Stomach smooth muscle (tissue), 2 donors: ENCODE results near the gene NTSR1.

ENCODE experiments used
- H3K27ac ChIP-seq: one replicate; pipeline ENCODE4 v1.7.0; 2013; ENCODE audit warnings: mild to moderate bottlenecking, low read length, inconsistent platforms
- H3K27me3 ChIP-seq, 2 donors: one replicate each; pipeline ENCODE4 v1.7.0; 2013; ENCODE audit warnings: low read length in 2 of 2; ENCODE audit not compliant: insufficient read depth in 2 of 2, control insufficient read depth in 1 of 2
- H3K36me3 ChIP-seq, 2 donors: one replicate each; pipeline ENCODE4 v1.7.0; 2013; ENCODE audit warnings: low read length in 2 of 2; ENCODE audit not compliant: control insufficient read depth in 2 of 2, insufficient read depth in 2 of 2
- H3K4me1 ChIP-seq: one replicate; pipeline ENCODE4 v1.7.0; 2013; ENCODE audit warnings: low read length; ENCODE audit not compliant: control insufficient read depth, insufficient read depth
- H3K4me3 ChIP-seq, 2 donors: one replicate each; pipeline ENCODE4 v1.7.0; 2013; ENCODE audit warnings: low read length in 2 of 2
- H3K9ac ChIP-seq, 2 donors: one replicate each; pipeline ENCODE4 v1.7.0; 2013; ENCODE audit warnings: low read length in 2 of 2, mild to moderate bottlenecking in 1 of 2
- H3K9me3 ChIP-seq, 2 donors: one replicate each; pipeline ENCODE4 v1.7.0; 2013; ENCODE audit warnings: low read length in 2 of 2; ENCODE audit not compliant: control insufficient read depth in 2 of 2
- donor health status: healthy.
- donor health status: Pancreatic carcinoma.

Gene NTSR1

DNA sequence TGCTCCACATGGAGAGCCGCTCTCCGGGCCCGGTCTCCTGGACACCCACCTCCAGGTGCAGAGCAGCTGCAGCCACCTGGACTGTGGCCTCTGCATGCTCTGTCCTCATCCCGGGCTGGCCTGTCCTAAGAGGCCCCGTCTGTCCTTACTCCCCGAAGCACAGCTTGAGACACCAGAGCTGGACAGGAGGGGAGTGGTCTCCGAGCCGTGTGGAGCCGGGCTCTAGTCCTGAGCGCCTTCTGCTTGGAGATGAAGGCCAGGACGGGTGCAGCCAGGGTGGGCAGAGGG lies 6.7 kb upstream of the NTSR1 start:
- no peaks in the 10 kb centered on the region for H3K9me3 ChIP-seq
- H3K27ac ChIP-seq, result no peak overlapping the region
- H3K27me3 ChIP-seq, result peaks cover 0 to 2% of the 10 kb centered on the region in 2 donors
- no peak overlapping the region for H3K4me3 ChIP-seq
- no peak overlapping the region for H3K9ac ChIP-seq
- peaks cover 13% of the 10 kb centered on the region for H3K4me1 ChIP-seq
- no peaks in the 10 kb centered on the region for H3K36me3 ChIP-seq

DNA sequence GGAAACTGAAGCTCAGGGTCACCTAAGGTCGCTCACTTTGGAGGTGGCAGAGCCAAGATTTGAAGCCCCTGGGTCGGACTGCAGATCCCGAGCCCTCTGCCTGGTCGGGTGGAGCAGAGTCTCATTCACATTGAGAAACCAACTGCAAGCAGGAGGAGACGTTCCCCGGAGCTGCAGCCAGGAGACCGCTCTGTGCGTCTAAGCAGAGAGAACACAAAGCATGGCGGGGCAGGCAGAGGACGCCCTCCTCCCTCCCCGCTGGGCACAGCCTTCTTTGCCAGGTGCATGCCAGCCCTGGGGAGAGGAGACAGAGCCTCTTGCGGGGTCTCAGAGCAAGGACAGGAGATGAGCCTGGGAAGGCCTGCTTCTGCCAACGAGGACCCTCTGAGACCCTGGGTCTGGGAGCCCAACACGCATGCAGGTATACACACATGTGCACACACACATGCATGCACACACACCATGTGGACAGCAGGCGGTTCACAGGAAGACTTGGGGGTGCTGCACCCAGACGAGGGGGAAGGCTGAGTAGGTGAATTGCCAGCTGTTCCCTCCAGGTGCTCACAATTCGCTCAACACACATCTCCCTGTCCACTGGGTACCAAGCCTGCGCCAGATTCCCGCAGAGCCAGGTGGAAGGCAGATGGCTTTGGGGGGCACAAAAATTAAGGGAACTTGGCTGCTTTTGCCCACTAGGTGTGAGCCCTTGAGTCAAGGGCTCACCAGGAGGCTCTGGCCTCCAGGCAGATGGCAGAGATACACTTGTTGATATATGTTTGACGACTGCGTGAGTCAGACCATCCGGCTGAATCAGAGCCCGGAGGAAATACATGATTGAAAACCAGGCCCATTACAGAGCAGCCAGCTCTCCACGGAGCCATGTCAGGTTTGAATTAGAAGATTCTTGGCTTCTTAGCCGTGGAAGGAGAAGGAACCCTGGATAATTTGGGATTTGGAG lies 5.5 kb upstream of the NTSR1 start:
- no peak overlapping the region for H3K4me3 ChIP-seq
- H3K36me3 ChIP-seq, result no peaks in the 10 kb centered on the region
- H3K9ac ChIP-seq, result no peak overlapping the region
- peaks cover 13% of the 10 kb centered on the region for H3K4me1 ChIP-seq
- no peaks in the 10 kb centered on the region for H3K9me3 ChIP-seq
- H3K27me3 ChIP-seq, result peaks cover 3 to 6% of the 10 kb centered on the region in 2 donors
- no peak overlapping the region for H3K27ac ChIP-seq

DNA sequence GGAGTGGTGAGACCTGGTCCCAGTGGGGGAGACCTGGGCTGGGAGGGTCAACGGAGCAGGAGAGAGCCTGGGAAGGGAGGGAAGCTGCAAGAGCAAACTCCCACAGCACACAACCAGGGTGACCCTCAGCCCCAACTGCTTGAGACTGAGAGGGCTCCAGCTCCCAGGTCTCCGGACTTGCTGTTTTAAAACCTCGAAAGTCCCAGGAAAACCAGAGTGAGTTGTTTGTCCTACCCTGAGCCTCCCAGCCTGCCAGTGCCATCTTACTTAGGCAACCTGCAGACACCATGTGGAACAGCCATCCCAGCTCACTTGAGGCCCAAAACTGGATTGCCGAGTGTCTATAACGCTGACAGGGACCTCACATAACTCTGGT lies 4.8 kb upstream of the NTSR1 start:
- H3K9ac ChIP-seq, result no peak overlapping the region
- peaks cover 19% of the 10 kb centered on the region for H3K4me1 ChIP-seq
- H3K4me3 ChIP-seq, result no peak overlapping the region
- H3K9me3 ChIP-seq, result no peaks in the 10 kb centered on the region
- no peaks in the 10 kb centered on the region for H3K36me3 ChIP-seq
- peak overlapping the region; percentile 31 for H3K27ac ChIP-seq
- peaks cover 3 to 11% of the 10 kb centered on the region in 2 donors for H3K27me3 ChIP-seq

DNA sequence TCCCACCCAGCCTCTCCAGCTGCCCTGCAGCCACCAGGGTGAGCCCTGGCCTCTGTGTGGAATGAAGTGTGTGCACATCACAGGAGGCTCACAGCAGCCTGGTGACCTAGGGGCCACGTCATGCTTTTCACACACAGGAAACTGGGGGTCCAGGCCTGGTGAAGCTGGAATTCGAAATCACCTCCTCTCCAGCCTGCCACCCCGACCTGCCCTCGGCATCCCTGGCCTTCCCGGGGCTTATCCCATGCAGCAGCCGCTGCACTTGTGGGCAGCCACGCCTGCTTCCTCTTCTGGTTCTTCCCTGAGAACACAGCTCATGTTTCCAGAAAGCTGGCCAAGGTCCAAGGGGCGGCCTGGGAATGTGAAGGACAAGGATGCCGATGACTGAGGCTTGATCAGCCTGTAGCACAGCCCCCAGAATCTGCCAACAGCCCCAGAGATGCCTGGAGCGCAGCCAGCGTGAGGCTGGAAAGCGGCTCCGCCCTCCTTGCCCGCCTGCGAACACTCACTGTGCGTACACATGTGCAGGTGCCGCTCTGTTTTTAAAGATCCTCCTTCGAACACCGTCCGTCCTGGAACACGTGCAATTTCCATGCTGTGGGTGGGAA lies 4.2 kb upstream of the NTSR1 start:
- Histone ChIP-seq H3K27ac (peak overlapping the region; percentile 31), H3K4me1 (peaks cover 24% of the 10 kb centered on the region), H3K9ac (no peak overlapping the region), H3K9me3 (no peaks in the 10 kb centered on the region), H3K36me3 (no peaks in the 10 kb centered on the region), H3K27me3 (peaks cover 7 to 17% of the 10 kb centered on the region in 2 donors), H3K4me3 (no peak overlapping the region)

DNA sequence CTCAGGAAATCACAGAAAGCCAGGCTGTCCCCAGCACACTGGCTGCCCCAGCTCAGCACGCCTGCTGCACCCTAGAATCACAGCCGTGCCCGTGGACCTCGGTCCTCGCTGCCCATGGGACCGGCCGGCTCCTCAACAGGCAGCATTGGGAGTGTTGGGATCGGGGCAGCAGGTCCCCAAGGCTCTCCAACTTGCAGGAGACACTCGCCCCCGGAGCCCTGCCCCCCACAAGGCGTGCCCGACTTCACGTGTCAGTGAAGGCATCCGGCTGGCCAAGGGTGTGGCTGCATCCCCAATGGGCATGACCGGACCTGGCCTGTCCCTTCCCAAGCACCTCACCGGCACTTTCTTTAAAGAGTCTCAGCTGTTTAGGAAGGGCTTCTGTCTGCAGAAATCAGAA lies 3.0 kb upstream of the NTSR1 start:
- Histone ChIP-seq H3K4me1 (peaks cover 24% of the 10 kb centered on the region), H3K9me3 (no peaks in the 10 kb centered on the region), H3K4me3 (no peak overlapping the region), H3K27me3 (peaks cover 18 to 28% of the 10 kb centered on the region in 2 donors), H3K27ac (no peak overlapping the region), H3K36me3 (no peaks in the 10 kb centered on the region), H3K9ac (no peak overlapping the region)

DNA sequence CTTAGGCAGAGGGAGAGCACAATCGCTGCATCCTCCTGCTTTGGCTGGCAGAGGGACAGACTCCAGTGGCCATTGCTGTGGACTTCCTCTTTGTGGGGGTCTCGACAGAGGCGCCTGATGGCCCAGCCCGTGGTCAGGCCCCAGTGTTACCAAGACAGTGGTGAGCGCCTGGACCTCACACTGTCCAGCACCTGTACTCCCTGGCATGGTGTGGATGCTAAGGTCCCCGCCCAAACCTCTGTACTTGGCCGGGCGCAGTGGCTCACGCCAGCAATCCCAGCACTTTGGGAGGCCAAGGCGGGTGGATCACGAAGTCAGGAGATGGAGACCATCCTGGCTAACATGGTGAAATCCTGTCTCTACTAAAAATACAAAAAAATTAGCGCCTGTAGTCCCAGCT lies 2.3 kb upstream of the NTSR1 start:
- Histone ChIP-seq H3K4me1 (peaks cover 24% of the 10 kb centered on the region), H3K27ac (no peak overlapping the region), H3K4me3 (no peak overlapping the region), H3K36me3 (no peaks in the 10 kb centered on the region), H3K9me3 (no peaks in the 10 kb centered on the region), H3K27me3 (peaks cover 24 to 35% of the 10 kb centered on the region in 2 donors), H3K9ac (no peak overlapping the region)

DNA sequence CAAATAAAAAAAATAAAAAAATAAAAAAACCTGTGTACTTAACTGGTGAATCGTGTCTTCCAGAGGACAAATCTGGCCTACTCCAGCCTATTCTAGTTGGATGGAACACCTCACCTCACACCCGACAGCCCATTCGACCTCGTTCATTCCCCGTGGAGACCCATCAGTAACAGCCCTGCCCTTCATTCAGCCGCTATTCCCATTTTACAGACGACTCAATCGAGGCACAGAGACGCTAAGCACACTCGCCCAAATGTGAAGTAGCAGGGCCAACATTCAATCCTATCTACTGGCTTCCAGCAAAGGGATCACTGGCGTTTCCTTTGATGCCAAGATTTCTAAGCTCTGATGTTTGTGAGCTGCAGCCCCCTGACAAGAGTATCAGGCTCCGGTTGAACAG lies 1.8 kb upstream of the NTSR1 start:
- H3K27me3 ChIP-seq, result peaks cover 24 to 35% of the 10 kb centered on the region in 2 donors
- H3K9ac ChIP-seq, result no peak overlapping the region
- H3K9me3 ChIP-seq, result no peaks in the 10 kb centered on the region
- no peak overlapping the region for H3K4me3 ChIP-seq
- H3K4me1 ChIP-seq, result peaks cover 28% of the 10 kb centered on the region
- H3K36me3 ChIP-seq, result no peaks in the 10 kb centered on the region
- no peak overlapping the region for H3K27ac ChIP-seq

DNA sequence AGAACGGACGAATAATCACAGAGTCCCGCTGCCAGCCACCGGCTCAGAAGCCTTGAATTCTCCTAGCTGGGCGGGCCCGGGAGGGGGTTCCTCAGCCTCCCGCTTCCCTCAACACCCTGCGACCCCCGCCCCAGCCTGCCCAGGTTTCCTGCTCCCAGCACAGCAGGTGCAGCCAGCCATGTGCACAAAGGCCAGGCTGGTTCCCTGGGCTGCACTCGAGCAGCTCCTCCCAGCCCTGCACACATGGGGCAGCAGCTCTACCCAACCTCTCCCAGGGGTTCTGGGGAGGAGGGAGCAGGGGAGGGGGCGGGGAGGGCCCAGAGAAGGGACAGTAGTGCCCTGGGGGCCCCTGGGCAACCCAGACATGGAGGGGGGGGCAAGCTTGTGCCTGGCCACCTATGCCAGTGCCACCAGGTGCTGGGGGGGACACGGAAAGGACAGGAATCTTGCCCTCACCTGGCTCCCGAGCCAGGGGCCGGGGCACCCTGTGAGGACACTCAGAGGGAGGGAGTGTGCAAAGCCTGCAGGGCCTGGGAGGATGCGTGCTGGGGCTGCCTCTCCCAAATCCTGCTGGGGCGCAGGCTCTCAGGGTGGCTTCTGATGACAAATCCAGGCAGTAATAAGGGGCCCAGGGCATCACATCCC lies 1.2 kb upstream of the NTSR1 start:
- Histone ChIP-seq H3K36me3 (no peaks in the 10 kb centered on the region), H3K4me1 (peaks cover 33% of the 10 kb centered on the region), H3K9me3 (no peaks in the 10 kb centered on the region), H3K27ac (no peak overlapping the region), H3K4me3 (no peak overlapping the region), H3K9ac (no peak overlapping the region), H3K27me3 (peaks cover 26 to 35% of the 10 kb centered on the region in 2 donors)

DNA sequence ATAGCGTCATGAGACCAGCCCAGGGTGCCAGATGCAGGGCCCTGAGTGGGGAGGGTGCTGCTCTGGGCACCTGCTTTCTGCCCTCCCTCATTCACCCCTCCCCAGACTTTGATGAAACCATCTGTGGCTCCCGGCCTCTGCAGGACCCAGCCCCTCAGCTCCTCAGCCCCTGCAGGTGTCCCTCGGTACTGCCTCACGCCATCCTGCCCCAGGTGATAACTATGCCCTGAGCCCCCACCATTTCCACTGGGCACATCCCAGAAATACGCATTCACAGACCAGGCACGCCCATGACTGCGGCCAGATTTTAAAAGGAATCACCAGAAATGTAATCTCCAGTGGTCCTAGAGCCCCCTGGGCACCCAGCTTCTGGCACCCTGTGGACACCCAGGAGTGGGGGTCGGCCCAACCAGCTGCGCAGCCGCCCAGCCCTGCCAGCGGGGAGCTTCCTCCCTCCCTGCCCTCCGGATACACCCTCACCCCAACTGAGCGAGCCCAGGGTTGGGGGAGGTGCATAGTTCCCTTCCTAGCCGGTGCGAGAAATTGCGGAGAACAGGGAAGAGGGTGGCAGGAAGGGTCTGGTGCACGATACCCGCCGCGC lies 615 bp upstream of the NTSR1 start:
- peaks cover 40% of the 10 kb centered on the region for H3K4me1 ChIP-seq
- no peak overlapping the region for H3K27ac ChIP-seq
- H3K27me3 ChIP-seq, result peaks cover 28 to 35% of the 10 kb centered on the region in 2 donors
- no peaks in the 10 kb centered on the region for H3K9me3 ChIP-seq
- H3K4me3 ChIP-seq, result no peak overlapping the region
- H3K36me3 ChIP-seq, result no peaks in the 10 kb centered on the region
- no peak overlapping the region for H3K9ac ChIP-seq

DNA sequence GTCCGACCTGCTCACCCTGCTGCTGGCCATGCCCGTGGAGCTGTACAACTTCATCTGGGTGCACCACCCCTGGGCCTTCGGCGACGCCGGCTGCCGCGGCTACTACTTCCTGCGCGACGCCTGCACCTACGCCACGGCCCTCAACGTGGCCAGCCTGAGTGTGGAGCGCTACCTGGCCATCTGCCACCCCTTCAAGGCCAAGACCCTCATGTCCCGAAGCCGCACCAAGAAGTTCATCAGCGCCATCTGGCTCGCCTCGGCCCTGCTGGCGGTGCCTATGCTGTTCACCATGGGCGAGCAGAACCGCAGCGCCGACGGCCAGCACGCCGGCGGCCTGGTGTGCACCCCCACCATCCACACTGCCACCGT lies 885 bp downstream of the NTSR1 start:
- peaks cover 27 to 35% of the 10 kb centered on the region in 2 donors for H3K27me3 ChIP-seq
- H3K36me3 ChIP-seq, result no peaks in the 10 kb centered on the region
- peaks cover 42% of the 10 kb centered on the region for H3K4me1 ChIP-seq
- H3K27ac ChIP-seq, result no peak overlapping the region
- H3K4me3 ChIP-seq, result no peak overlapping the region
- no peaks in the 10 kb centered on the region for H3K9me3 ChIP-seq
- H3K9ac ChIP-seq, result no peak overlapping the region
